ENCODE data around the gene CCDC71.

Gene CCDC71

GRCh38 chr3:49121132-49121736, 44.9 kb downstream of the CCDC71 start:
- Histone ChIP-seq H3K4me1 (ENCODE audit: low read length) (peaks cover 8% of the 10 kb centered on the region), H3K4me2 (ENCODE audit: low read depth, low read length) (peak overlapping the region; percentile 99; the same call in 1 of the 2 replicates), H3K9me3 (replicated peaks; ENCODE audit: insufficient read depth, low read length) (no peaks in the 10 kb centered on the region), H2AFZ (ENCODE audit: low read length) (peak overlapping the region; percentile 92), H3K9ac (ENCODE audit: low read length) (peak overlapping the region; percentile 96; the same call in 1 of the 2 replicates), H3K9me2 (replicated peaks; ENCODE audit: insufficient read depth, low read length) (no peaks in the 10 kb centered on the region), H3K4me3 (ENCODE audit: low read length) (peak overlapping the region; percentile 92), H4K20me1 (ENCODE audit: insufficient read depth, low read length) (no peaks in the 10 kb centered on the region), H3K27ac (ENCODE audit: low read length) (peak overlapping the region; percentile 68; the same call in 1 of the 2 replicates), H3K79me2 (ENCODE audit: low read length) (peaks cover 24% of the 10 kb centered on the region), H3K27me3 (replicated peaks; ENCODE audit: insufficient read depth, low read length) (peaks cover 3% of the 10 kb centered on the region; the same call in 1 of the 2 replicates), H3K36me3 (replicated peaks; ENCODE audit: insufficient read depth, low read length) (no peaks in the 10 kb centered on the region), H3F3A (ENCODE audit: insufficient read depth, low read length) (peaks cover 12% of the 10 kb centered on the region)
- no peak for DNase-seq
- TF ChIP-seq EZH2 (optimal IDR thresholded peaks at IDR 0.05; ENCODE audit: low read depth, low read length) (no peak), EZH2phosphoT487 (IDR thresholded peaks at IDR 0.05; ENCODE audit: low read length) (no peak), CTCF (IDR thresholded peaks at IDR 0.05; ENCODE audit: low read length) (no peak)

DNA sequence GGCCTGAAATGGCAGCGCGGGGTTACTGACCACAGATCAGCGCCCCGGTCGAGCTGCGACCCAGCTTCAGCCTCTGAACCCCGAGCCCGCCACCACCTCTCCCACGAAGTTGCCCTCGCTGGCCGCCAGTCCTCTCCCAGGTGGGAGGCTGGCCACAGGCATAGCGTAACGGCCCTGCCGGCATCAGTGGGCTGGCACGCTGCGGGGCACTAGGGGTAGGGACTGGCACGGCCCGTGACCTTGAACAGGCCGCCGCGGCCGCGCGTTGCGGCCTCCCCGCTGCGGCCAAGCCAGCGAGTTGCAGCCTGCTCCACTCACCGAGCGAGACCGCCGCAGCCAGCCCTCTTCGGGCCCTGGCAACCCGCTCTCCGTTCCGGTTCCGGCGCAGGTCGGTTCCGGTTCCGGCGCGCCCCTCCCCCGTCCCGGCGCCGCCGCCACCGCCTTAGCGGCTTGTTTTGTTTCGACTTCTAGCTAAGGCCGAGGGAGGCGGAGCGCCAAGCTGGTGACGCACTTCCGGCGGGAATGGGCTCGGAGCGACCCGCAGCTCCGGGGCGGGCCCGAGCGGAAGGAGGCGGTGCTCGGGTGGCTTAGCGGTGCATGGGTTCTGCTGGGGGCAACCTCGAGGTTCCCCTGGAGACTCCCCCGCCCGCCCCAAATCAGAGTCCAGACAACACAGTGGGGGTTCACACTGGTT, 45.5 kb downstream of the CCDC71 start, which contains the start of gene USP19:
TSS of gene USP19 (minus strand) at position 386 of the 694 bp plus-strand sequence. CDS start 1,678 bp downstream, outside the sequence.
- peak; percentile 96 for DNase-seq
- Histone ChIP-seq H3K79me2 (ENCODE audit: low read length) (peaks cover 24% of the 10 kb centered on the region), H4K20me1 (ENCODE audit: insufficient read depth, low read length) (no peaks in the 10 kb centered on the region), H3K9me2 (replicated peaks; ENCODE audit: insufficient read depth, low read length) (no peaks in the 10 kb centered on the region), H3K27ac (ENCODE audit: low read length) (peak within 1 kb of the TSS; percentile 68; the same call in 1 of the 2 replicates), H3K9me3 (replicated peaks; ENCODE audit: insufficient read depth, low read length) (no peaks in the 10 kb centered on the region), H2AFZ (ENCODE audit: low read length) (peak within 1 kb of the TSS; percentile 92), H3K4me3 (ENCODE audit: low read length) (peak within 1 kb of the TSS; percentile 92), H3F3A (ENCODE audit: insufficient read depth, low read length) (peaks cover 12% of the 10 kb centered on the region), H3K27me3 (replicated peaks; ENCODE audit: insufficient read depth, low read length) (peaks cover 3% of the 10 kb centered on the region; the same call in 1 of the 2 replicates), H3K9ac (ENCODE audit: low read length) (peak within 1 kb of the TSS; percentile 96), H3K4me2 (ENCODE audit: low read depth, low read length) (peak within 1 kb of the TSS; percentile 99), H3K36me3 (replicated peaks; ENCODE audit: insufficient read depth, low read length) (no peaks in the 10 kb centered on the region), H3K4me1 (ENCODE audit: low read length) (peaks cover 8% of the 10 kb centered on the region)
- TF ChIP-seq EZH2phosphoT487 (IDR thresholded peaks at IDR 0.05; ENCODE audit: low read length): no peak
- no peak for TF ChIP-seq EZH2 (optimal IDR thresholded peaks at IDR 0.05; ENCODE audit: low read depth, low read length)
- no peak for TF ChIP-seq CTCF (IDR thresholded peaks at IDR 0.05; ENCODE audit: low read length)

DNA sequence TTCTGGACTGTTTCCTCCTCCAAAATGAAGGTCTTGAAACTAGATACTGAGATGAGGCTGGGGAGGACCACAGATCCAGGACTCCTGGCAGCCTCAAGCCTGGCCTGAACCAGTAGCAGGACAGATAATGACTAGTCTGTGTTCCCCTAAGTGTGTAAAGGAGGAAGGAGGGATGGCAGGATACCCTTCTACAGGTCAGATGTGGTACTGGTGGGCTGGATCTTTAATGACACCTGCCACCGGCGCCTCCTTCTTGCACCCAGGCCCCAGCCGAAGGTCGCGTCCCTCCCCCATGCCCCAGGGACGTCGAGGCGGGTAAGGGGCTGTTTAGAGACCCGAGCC, 46.1 kb downstream of the CCDC71 start:
- peaks cover 3% of the 10 kb centered on the region; the same call in 1 of the 2 replicates for H3K27me3 ChIP-seq (replicated peaks; ENCODE audit: insufficient read depth, low read length)
- H3K4me2 ChIP-seq (ENCODE audit: low read depth, low read length): peak overlapping the region; percentile 99
- H3K79me2 ChIP-seq (ENCODE audit: low read length): peaks cover 24% of the 10 kb centered on the region
- no peaks in the 10 kb centered on the region for H4K20me1 ChIP-seq (ENCODE audit: insufficient read depth, low read length)
- no peaks in the 10 kb centered on the region for H3K9me3 ChIP-seq (replicated peaks; ENCODE audit: insufficient read depth, low read length)
- no peak for TF ChIP-seq CTCF (IDR thresholded peaks at IDR 0.05; ENCODE audit: low read length)
- no peak for TF ChIP-seq EZH2phosphoT487 (IDR thresholded peaks at IDR 0.05; ENCODE audit: low read length)
- TF ChIP-seq EZH2 (optimal IDR thresholded peaks at IDR 0.05; ENCODE audit: low read depth, low read length): no peak
- peaks cover 12% of the 10 kb centered on the region for H3F3A ChIP-seq (ENCODE audit: insufficient read depth, low read length)
- peaks cover 8% of the 10 kb centered on the region for H3K4me1 ChIP-seq (ENCODE audit: low read length)
- no peaks in the 10 kb centered on the region for H3K9me2 ChIP-seq (replicated peaks; ENCODE audit: insufficient read depth, low read length)
- peak overlapping the region; percentile 92 for H3K4me3 ChIP-seq (ENCODE audit: low read length)
- H2AFZ ChIP-seq (ENCODE audit: low read length): peak overlapping the region; percentile 92
- H3K27ac ChIP-seq (ENCODE audit: low read length): peak overlapping the region; percentile 68; the same call in 1 of the 2 replicates
- DNase-seq: no peak
- 0 out of 2 replicates have a peak, but pooled peaks cover 2% of the 10 kb centered on the region for H3K36me3 ChIP-seq (replicated peaks; ENCODE audit: insufficient read depth, low read length)
- H3K9ac ChIP-seq (ENCODE audit: low read length): peak overlapping the region; percentile 96
